ENCODE data around the gene DACH1.

- TF ChIP-seq, protein P1, sequence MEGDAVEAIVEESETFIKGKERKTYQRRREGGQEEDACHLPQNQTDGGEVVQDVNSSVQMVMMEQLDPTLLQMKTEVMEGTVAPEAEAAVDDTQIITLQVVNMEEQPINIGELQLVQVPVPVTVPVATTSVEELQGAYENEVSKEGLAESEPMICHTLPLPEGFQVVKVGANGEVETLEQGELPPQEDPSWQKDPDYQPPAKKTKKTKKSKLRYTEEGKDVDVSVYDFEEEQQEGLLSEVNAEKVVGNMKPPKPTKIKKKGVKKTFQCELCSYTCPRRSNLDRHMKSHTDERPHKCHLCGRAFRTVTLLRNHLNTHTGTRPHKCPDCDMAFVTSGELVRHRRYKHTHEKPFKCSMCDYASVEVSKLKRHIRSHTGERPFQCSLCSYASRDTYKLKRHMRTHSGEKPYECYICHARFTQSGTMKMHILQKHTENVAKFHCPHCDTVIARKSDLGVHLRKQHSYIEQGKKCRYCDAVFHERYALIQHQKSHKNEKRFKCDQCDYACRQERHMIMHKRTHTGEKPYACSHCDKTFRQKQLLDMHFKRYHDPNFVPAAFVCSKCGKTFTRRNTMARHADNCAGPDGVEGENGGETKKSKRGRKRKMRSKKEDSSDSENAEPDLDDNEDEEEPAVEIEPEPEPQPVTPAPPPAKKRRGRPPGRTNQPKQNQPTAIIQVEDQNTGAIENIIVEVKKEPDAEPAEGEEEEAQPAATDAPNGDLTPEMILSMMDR (conservative IDR thresholded peaks at IDR 0.05; ENCODE audit: low read length) = no peak
- TF ChIP-seq EZH2phosphoT487 (IDR thresholded peaks at IDR 0.05; ENCODE audit: borderline replicate concordance, low read depth, low read length) = no peak
Observed at GRCh38 chr13:71396149-71396548, 470.9 kb downstream of the DACH1 start.

Measured in OCI-LY7 (cell line).